Upper lobe of right lung (tissue), 1 donor: ENCODE data around the gene PTF1A. TPM values are rescaled to one million over a fixed set of nuclear protein-coding genes. Genes with fewer than 3 reads are reported as not detected.

Experiments used
- ATAC-seq: fragments of 200-7000 bp; cut with Tn5 transposase; one replicate; pipeline ENCODE4 v1.9.1; 2020; ENCODE audit warnings: mild to moderate bottlenecking, moderate library complexity
- DNase-seq: peaks from one replicate; pipeline ENCODE4 v3.0.0-alpha.2; 2020
- H3K27ac ChIP-seq: fragments of 200-600 bp; one replicate; pipeline ENCODE4 v1.8.0; 2022
- H3K27me3 ChIP-seq: fragments of 200-600 bp; one replicate; pipeline ENCODE4 v1.8.0; 2022; ENCODE audit warnings: mild to moderate bottlenecking
- H3K36me3 ChIP-seq: fragments of 200-600 bp; one replicate; pipeline ENCODE4 v1.8.0; 2022
- H3K4me1 ChIP-seq: fragments of 200-600 bp; one replicate; pipeline ENCODE4 v1.8.0; 2022
- H3K4me3 ChIP-seq: fragments of 200-600 bp; one replicate; pipeline ENCODE4 v1.8.0; 2022; ENCODE audit warnings: mild to moderate bottlenecking
- H3K9me3 ChIP-seq: fragments of 200-600 bp; one replicate; pipeline ENCODE4 v1.8.0; 2022
- CTCF ChIP-seq: fragments of 200-600 bp; IDR thresholded peaks from one replicate; pipeline ENCODE4 v1.8.0; 2022; ENCODE audit warnings: antibody characterized with exemption
- intact Hi-C: fragments of 100-400 bp; cut with DNase I; formaldehyde crosslinking; loops from one replicate; pipeline ENCODE4 v1.11.0; 2022
- total RNA-seq: library from RNA; stranded (reverse); fragmentation: NEBNext Ultra II Directional; extraction: Animal tissue kit (Norgen Biotek cat#: 25700); gene quantifications from one replicate; pipeline ENCODE4 v1.2.1, GENCODE V29; 2021
- donor health status: DM: no; HTN: yes; CAD: no; lungs with severe emphysema.

Gene PTF1A
- total RNA-seq, 1 donor from 2014 or later: not detected

GRCh38 chr10:23194966-23195845 is 3.1 kb downstream of the PTF1A start:
- no peak overlapping the region for H3K27ac ChIP-seq
- H3K9me3 ChIP-seq: no peaks in the 10 kb centered on the region
- H3K4me1 ChIP-seq: no peaks in the 10 kb centered on the region
- no peak for DNase-seq
- intact Hi-C loops: no loop called here
- peaks cover 81% of the 10 kb centered on the region for H3K27me3 ChIP-seq
- no peak for TF ChIP-seq CTCF
- no peak overlapping the region for H3K4me3 ChIP-seq
- ATAC-seq: no peak
- no peaks in the 10 kb centered on the region for H3K36me3 ChIP-seq

- peaks cover 82% of the 10 kb centered on the region for H3K27me3 ChIP-seq
- DNase-seq: no peak
Observed at GRCh38 chr10:23195846-23196600, 3.9 kb downstream of the PTF1A start.

GRCh38 chr10:23196915-23197314 is 4.8 kb downstream of the PTF1A start:
- H3K4me1 ChIP-seq: no peaks in the 10 kb centered on the region

More at GRCh38 chr10:23195846-23196600, 3.9 kb downstream of the PTF1A start:
- Histone ChIP-seq H3K4me3 (no peak overlapping the region), H3K36me3 (no peaks in the 10 kb centered on the region), H3K27ac (no peak overlapping the region), H3K4me1 (no peaks in the 10 kb centered on the region), H3K9me3 (no peaks in the 10 kb centered on the region)
- TF ChIP-seq CTCF: no peak
- intact Hi-C loops: no loop called here
- no peak for ATAC-seq

GRCh38 chr10:23197416-23197861 is 5.3 kb downstream of the PTF1A start:
- intact Hi-C loops: no loop called here
- no peaks in the 10 kb centered on the region for H3K36me3 ChIP-seq
- H3K27ac ChIP-seq: no peak overlapping the region
- H3K9me3 ChIP-seq: no peaks in the 10 kb centered on the region
- H3K4me1 ChIP-seq: no peaks in the 10 kb centered on the region
- DNase-seq (no peak), ATAC-seq (no peak)
- no peak overlapping the region for H3K4me3 ChIP-seq
- peaks cover 79% of the 10 kb centered on the region for H3K27me3 ChIP-seq
- TF ChIP-seq CTCF: no peak

More at GRCh38 chr10:23196915-23197314, 4.8 kb downstream of the PTF1A start:
- H3K27ac ChIP-seq: no peak overlapping the region
- no peak for DNase-seq
- peaks cover 79% of the 10 kb centered on the region for H3K27me3 ChIP-seq
- no peak for TF ChIP-seq CTCF
- intact Hi-C loops: no loop called here
- no peaks in the 10 kb centered on the region for H3K36me3 ChIP-seq
- no peak for ATAC-seq
- no peaks in the 10 kb centered on the region for H3K9me3 ChIP-seq
- no peak overlapping the region for H3K4me3 ChIP-seq

- no peak overlapping the region for H3K27ac ChIP-seq
- H3K27me3 ChIP-seq: peaks cover 82% of the 10 kb centered on the region
- no peaks in the 10 kb centered on the region for H3K4me1 ChIP-seq
- H3K9me3 ChIP-seq: no peaks in the 10 kb centered on the region
- intact Hi-C loops: no loop called here
- no peak for TF ChIP-seq CTCF
- H3K4me3 ChIP-seq: no peak overlapping the region
- no peak for DNase-seq
- ATAC-seq: no peak
- no peaks in the 10 kb centered on the region for H3K36me3 ChIP-seq
Observed at GRCh38 chr10:23198610-23198939, 6.5 kb downstream of the PTF1A start.
